Prostate gland (tissue), 2 donors: ENCODE results near the gene PKHD1. TPM values are rescaled to one million over a fixed set of nuclear protein-coding genes. Genes with fewer than 3 reads are reported as not detected.
A peak's percentile ranks its signal among the peaks of the same experiment; 100 is the strongest.

ENCODE experiments used
- DNase-seq: peaks from one replicate; pipeline ENCODE4 v3.0.0-alpha.2; 2019; ENCODE audit warnings: low spot score
- H3K27ac ChIP-seq, 2 donors: fragments of 200-600 bp; sonication (generic); 2 replicates each; pipeline ENCODE4 v1.5.1; 2017 to 2019
- H3K27me3 ChIP-seq: fragments of 200-600 bp; sonication (generic); replicated peaks from 2 replicates; pipeline ENCODE4 v1.5.1; 2019; ENCODE audit not compliant: insufficient read depth
- H3K36me3 ChIP-seq, 2 donors: fragments of 200-600 bp; sonication (generic); 1 replicate in 1 of 2; 2 replicates in 1 of 2; pipeline versions ENCODE4 v1.5.1 to v1.8.1; 2017 to 2019
- H3K4me1 ChIP-seq: fragments of 200-600 bp; sonication (generic); replicated peaks from 2 replicates; pipeline ENCODE4 v1.5.1; 2019
- H3K4me3 ChIP-seq, 2 donors: fragments of 200-600 bp; sonication (generic); 2 replicates each; pipeline ENCODE4 v1.5.1; 2017 to 2019
- H3K9me3 ChIP-seq: fragments of 200-600 bp; sonication (generic); 2 replicates; pipeline ENCODE4 v1.5.1; 2017
- CTCF ChIP-seq, 4 experiments: fragments of 200-600 bp in 2 of 4; fragments of 450-650 bp in 2 of 4; sonication (generic) in 2 of 4; IDR thresholded peaks; 1 replicate in 3 of 4; 2 replicates in 1 of 4; pipeline ENCODE4 v1.5.1; 2016 to 2019; ENCODE audit warnings: antibody characterized with exemption in 4 of 4, mild to moderate bottlenecking in 2 of 4, moderate library complexity in 2 of 4
- POLR2A ChIP-seq: fragments of 450-650 bp; IDR thresholded peaks from one replicate; pipeline ENCODE4 v1.6.1; 2016; ENCODE audit warnings: antibody characterized with exemption, mild to moderate bottlenecking
- POLR2AphosphoS5 ChIP-seq: sonication (generic); formaldehyde crosslinking; IDR thresholded peaks from one replicate; pipeline ENCODE4 v1.6.1; 2017; ENCODE audit warnings: antibody characterized with exemption
- WGBS: methylation state at CpG from one replicate; pipeline ENCODE4 v1.1.5; 2018; 5-methylcytosine and 5-hydroxymethylcytosine counted together
- intact Hi-C: fragments of 100-400 bp; cut with DNase I; formaldehyde crosslinking; loops from one replicate; pipeline ENCODE4 v1.14.2; 2022
- total RNA-seq, 2 donors: library from RNA; depleted of rRNA; stranded (reverse); fragments of >200 nt; gene quantifications; one replicate each; pipeline ENCODE4 v1.1.0, GENCODE V29; 2016

The PKHD1 gene
- total RNA-seq: 1 to 10 TPM in 1 of 2 donors, under 1 TPM in 1; 0.46 to 1.1 TPM

GRCh38 chr6:52087498-52087999, at the start of gene PKHD1:
TSS of gene PKHD1 (minus strand) at chr6:52087613. CDS start at chr6:52084933, 2,680 bp downstream.
- Histone ChIP-seq H3K4me3 (no peak within 1 kb of the TSS), H3K27me3 (no peaks in the 10 kb centered on the region), H3K36me3 (no peaks in the 10 kb centered on the region), H3K27ac (no peak within 1 kb of the TSS), H3K4me1 (no peaks in the 10 kb centered on the region), H3K9me3 (no peaks in the 10 kb centered on the region)
- peak in 1 of 4 experiments; percentile 34 for TF ChIP-seq CTCF (IDR thresholded peaks at IDR 0.05)
- TF ChIP-seq POLR2AphosphoS5: no peak
- WGBS: 33% methylated on average over 7 of the region's 7 CpGs
- no peak for DNase-seq
- intact Hi-C loops: no loop called here

DNA sequence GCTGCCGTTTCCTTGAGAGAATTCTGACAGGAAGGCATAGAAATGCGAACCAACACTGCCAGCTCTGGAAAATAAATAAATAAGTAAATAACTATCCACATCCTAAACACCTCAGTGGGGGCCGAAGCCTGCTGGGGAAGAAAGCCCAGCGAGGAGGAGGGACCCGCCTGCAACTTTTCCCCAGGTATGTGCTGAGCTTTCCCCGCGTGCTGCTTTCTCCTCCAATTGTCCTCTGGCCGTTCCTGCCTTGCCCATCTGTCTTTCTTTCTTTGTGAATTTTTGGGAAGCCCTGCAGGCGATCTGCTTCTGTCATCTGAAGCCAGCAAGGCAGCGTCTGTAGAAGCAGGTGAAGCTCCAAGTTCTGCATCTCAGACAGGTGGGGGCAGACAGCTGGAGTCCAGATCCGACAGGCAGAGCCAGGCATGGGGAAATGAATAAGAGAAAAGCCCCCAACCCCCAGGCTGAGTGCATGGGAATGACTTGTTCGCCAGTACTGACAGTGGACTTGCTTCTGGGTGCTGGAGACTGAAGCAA, 49.6 kb upstream of the PKHD1 start:
- Histone ChIP-seq H3K4me1 (no peaks in the 10 kb centered on the region), H3K9me3 (no peaks in the 10 kb centered on the region), H3K36me3 (no peaks in the 10 kb centered on the region), H3K27ac (no peak overlapping the region), H3K4me3 (no peak overlapping the region), H3K27me3 (no peaks in the 10 kb centered on the region)
- intact Hi-C loops: no loop called here
- no peak for DNase-seq
- WGBS: 57% methylated on average over 12 of the region's 12 CpGs
- TF ChIP-seq CTCF (IDR thresholded peaks at IDR 0.05) (no peak), POLR2A (no peak), POLR2AphosphoS5 (no peak)

- no peaks in the 10 kb centered on the region for H3K9me3 ChIP-seq
- WGBS: 72% methylated on average over 4 of the region's 4 CpGs
- no peak overlapping the region for H3K27ac ChIP-seq
- no peaks in the 10 kb centered on the region for H3K27me3 ChIP-seq
- TF ChIP-seq POLR2AphosphoS5 (no peak), CTCF (IDR thresholded peaks at IDR 0.05) (no peak), POLR2A (no peak)
- no peak overlapping the region for H3K4me3 ChIP-seq
- H3K4me1 ChIP-seq: no peaks in the 10 kb centered on the region
- DNase-seq: no peak
- intact Hi-C loops: no loop called here
- H3K36me3 ChIP-seq: no peaks in the 10 kb centered on the region
Observed at GRCh38 chr6:52136055-52136454, 48.6 kb upstream of the PKHD1 start.

- Histone ChIP-seq H3K4me3 (no peak overlapping the region), H3K4me1 (no peaks in the 10 kb centered on the region), H3K36me3 (no peaks in the 10 kb centered on the region), H3K27ac (no peak overlapping the region), H3K9me3 (no peaks in the 10 kb centered on the region), H3K27me3 (no peaks in the 10 kb centered on the region)
- intact Hi-C loops: no loop called here
- WGBS: 91% methylated on average over 4 of the region's 4 CpGs
- no peak for TF ChIP-seq POLR2A
- no peak for TF ChIP-seq POLR2AphosphoS5
- TF ChIP-seq CTCF (IDR thresholded peaks at IDR 0.05): no peak
- DNase-seq: no peak
Observed at GRCh38 chr6:52135217-52135616, 47.8 kb upstream of the PKHD1 start.

DNA sequence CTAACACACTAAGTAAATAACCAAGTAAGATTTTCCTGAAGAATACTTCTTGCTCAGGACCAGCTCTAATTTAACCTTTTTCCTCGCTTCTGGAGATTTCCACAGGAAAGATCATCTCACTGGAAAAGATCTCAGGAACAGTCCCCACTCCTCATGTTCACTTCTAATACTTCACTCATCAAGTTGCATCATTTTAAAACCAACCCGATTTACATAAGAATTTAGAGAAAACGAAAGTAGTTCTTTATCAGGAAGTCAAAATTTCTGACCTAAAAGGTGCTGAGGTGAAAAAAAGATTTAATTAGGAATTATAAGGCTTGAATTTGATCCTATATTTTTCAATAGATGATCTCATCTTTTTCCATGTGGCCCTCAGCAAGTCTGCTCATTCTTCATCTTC, 46.6 kb upstream of the PKHD1 start:
- no peak for DNase-seq
- no peaks in the 10 kb centered on the region for H3K27me3 ChIP-seq
- no peaks in the 10 kb centered on the region for H3K36me3 ChIP-seq
- H3K4me3 ChIP-seq: no peak overlapping the region
- no peaks in the 10 kb centered on the region for H3K9me3 ChIP-seq
- H3K4me1 ChIP-seq: no peaks in the 10 kb centered on the region
- no peak overlapping the region for H3K27ac ChIP-seq
- intact Hi-C loops: no loop called here
- WGBS: 85% methylated on average over 3 of the region's 3 CpGs
- TF ChIP-seq POLR2AphosphoS5: no peak
- TF ChIP-seq CTCF (IDR thresholded peaks at IDR 0.05): no peak
- TF ChIP-seq POLR2A: no peak
